Peyer's patch (tissue), 4 donors: ENCODE measurements around the gene GAP43.

Source experiments
- POLR2A ChIP-seq, 2 donors: fragments of 450-650 bp; IDR thresholded peaks; one replicate each; pipeline ENCODE4 v1.5.1; 2017; ENCODE audit warnings: antibody characterized with exemption in 2 of 2, mild to moderate bottlenecking in 2 of 2, moderate library complexity in 2 of 2
- TF ChIP-seq, protein P1 (sequence below), 6 experiments: fragments of 450-650 bp in 4 of 6; fragments of 200-600 bp in 2 of 6; sonication (generic) in 1 of 6; IDR thresholded peaks; one replicate each; pipeline ENCODE4 v1.5.1; 2017 to 2019; ENCODE audit warnings: antibody characterized with exemption in 6 of 6, mild to moderate bottlenecking in 3 of 6, moderate library complexity in 1 of 6

DNA sequence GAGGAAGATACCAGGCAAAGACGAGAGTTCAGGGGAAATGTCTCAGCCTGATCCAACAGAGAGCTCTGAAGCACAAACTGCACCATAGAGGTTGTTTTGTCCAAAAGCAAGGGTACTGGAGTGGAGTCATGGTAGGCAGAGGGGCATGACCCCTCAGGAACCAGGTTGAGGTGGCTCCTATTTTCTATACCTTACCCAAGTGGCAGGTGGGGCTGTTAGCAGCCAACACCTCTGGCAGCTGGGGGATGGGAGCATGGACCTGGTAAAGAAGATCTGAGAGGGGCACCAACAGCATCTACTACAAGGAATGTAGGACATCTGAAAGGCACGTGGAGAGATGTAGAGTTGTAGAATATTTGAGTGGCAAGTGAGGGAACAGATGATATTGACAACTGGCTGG lies 85.2 kb downstream of the GAP43 start:
- TF ChIP-seq, protein P1, sequence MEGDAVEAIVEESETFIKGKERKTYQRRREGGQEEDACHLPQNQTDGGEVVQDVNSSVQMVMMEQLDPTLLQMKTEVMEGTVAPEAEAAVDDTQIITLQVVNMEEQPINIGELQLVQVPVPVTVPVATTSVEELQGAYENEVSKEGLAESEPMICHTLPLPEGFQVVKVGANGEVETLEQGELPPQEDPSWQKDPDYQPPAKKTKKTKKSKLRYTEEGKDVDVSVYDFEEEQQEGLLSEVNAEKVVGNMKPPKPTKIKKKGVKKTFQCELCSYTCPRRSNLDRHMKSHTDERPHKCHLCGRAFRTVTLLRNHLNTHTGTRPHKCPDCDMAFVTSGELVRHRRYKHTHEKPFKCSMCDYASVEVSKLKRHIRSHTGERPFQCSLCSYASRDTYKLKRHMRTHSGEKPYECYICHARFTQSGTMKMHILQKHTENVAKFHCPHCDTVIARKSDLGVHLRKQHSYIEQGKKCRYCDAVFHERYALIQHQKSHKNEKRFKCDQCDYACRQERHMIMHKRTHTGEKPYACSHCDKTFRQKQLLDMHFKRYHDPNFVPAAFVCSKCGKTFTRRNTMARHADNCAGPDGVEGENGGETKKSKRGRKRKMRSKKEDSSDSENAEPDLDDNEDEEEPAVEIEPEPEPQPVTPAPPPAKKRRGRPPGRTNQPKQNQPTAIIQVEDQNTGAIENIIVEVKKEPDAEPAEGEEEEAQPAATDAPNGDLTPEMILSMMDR (IDR thresholded peaks at IDR 0.05) = no peak
- no peak for TF ChIP-seq POLR2A (IDR thresholded peaks at IDR 0.05)
